H1 (cell line): ENCODE results near the gene NPBWR2. TPM values are rescaled to one million over a fixed set of nuclear protein-coding genes. Genes with fewer than 3 reads are reported as not detected.

Experiments
- CHD1 ChIP-seq: IDR thresholded peaks from 2 replicates; pipeline ENCODE4 v1.6.1; 2012; ENCODE audit warnings: low read depth, low read length, improper control_type of control experiment
- polyA plus RNA-seq, 7 experiments: library from polyadenylated mRNA; depleted of rRNA in 3 of 7; stranded (reverse) in 5 of 7; unstranded in 2 of 7; fragments of >200 nt in 5 of 7; fragments of 200-250 nt in 2 of 7; gene quantifications; 1 replicate in 5 of 7; 2 replicates in 1 of 7; 4 replicates in 1 of 7; pipeline versions ENCODE4 v1.2.1 to v1.2.3, GENCODE V29; 2011 to 2013; ENCODE audit warnings: missing spikeins in 2 of 7, mixed read lengths in 2 of 7
- total RNA-seq: library from RNA; stranded (reverse); fragmentation: NEBNext Ultra II Directional; extraction: Animal tissue kit (Norgen Biotek cat#: 25700); gene quantifications from 2 replicates; pipeline ENCODE4 v1.2.1, GENCODE V29; 2021

The NPBWR2 gene
- total and polyA plus RNA-seq, 2 of the 8 experiments (the other 6 are each of a cell fraction or from before 2014, with no cell fraction given) = not detected

DNA sequence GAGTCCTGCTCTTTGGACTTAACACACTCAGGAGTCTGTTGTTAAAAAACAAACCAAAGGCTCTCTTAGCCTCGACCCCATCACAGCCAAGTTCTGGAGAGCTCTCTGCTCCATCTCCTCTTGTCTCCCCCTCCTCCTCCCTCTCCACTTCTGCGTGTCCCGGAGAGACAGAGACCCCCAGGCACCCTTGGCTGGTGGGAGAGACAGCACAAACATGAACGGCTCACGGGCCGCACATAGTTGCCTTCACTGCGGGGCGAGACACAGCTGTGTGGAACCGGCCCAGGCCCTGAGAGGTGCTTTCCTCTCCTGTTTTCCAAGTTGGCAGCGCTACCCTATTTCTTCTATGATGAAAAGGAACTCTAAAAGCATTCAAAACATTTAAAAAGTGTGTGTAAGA is 33.6 kb upstream of the NPBWR2 start (continued):
- no peak for TF ChIP-seq CHD1
